H1 (cell line): ENCODE results near the gene AP4B1. TPM values are rescaled to one million over a fixed set of nuclear protein-coding genes. Genes with fewer than 3 reads are reported as not detected.

ENCODE experiments used
- CTCF ChIA-PET: fragments of 300-600 bp; sonication (Branson Sonifier 250); formaldehyde crosslinking; loops from one replicate; lab custom pipeline; 2021; ENCODE audit not compliant: partially characterized antibody; lab: Charles Lee
- POLR2A ChIA-PET: fragments of 300-600 bp; sonication (Branson Sonifier 250); formaldehyde crosslinking; loops from one replicate; lab custom pipeline; 2021; ENCODE audit warnings: inconsistent platforms; ENCODE audit not compliant: partially characterized antibody; lab: Charles Lee
- DNase-seq, 2 experiments: peaks; one replicate each; pipeline versions ENCODE4 v3.0.0 to v3.0.0-alpha.2; 2010 to 2022; ENCODE audit warnings: low spot score in 2 of 2, low read depth in 1 of 2, mixed read lengths in 1 of 2
- FAIRE-seq: peaks from 2 replicates; lab custom pipeline; 2011; peaks lifted over from hg19 to GRCh38; lab: Jason Lieb, UNC
- H2AFZ ChIP-seq: 2 replicates; pipeline ENCODE4 v1.8.1; 2012; ENCODE audit warnings: low read length, inconsistent platforms
- H2AK5ac ChIP-seq: 2 replicates; pipeline ENCODE4 v1.6.1; 2013; ENCODE audit warnings: low read depth, low read length
- H2BK120ac ChIP-seq: replicated peaks from 2 replicates; pipeline ENCODE3; 2013; ENCODE audit warnings: low read depth, low read length, inconsistent platforms
- H2BK12ac ChIP-seq: 2 replicates; pipeline ENCODE4 v1.6.1; 2013; ENCODE audit warnings: low read depth, low read length
- H2BK15ac ChIP-seq: 2 replicates; pipeline ENCODE4 v1.6.1; 2013; ENCODE audit warnings: low read length
- H2BK20ac ChIP-seq: 2 replicates; pipeline ENCODE4 v1.6.1; 2013; ENCODE audit warnings: low read length
- H2BK5ac ChIP-seq: 2 replicates; pipeline ENCODE4 v1.6.1; 2013; ENCODE audit warnings: low read depth, low read length
- H3K14ac ChIP-seq: 2 replicates; pipeline ENCODE4 v1.6.1; 2013; ENCODE audit warnings: inconsistent platforms; ENCODE audit not compliant: insufficient read length
- H3K18ac ChIP-seq: 2 replicates; pipeline ENCODE4 v1.6.1; 2013; ENCODE audit warnings: low read length; ENCODE audit errors: extremely low read depth
- H3K23ac ChIP-seq: 2 replicates; pipeline ENCODE4 v1.6.1; 2013; ENCODE audit warnings: inconsistent platforms; ENCODE audit not compliant: insufficient read length
- H3K23me2 ChIP-seq: 2 replicates; pipeline ENCODE4 v1.6.1; 2013; ENCODE audit warnings: low read depth, low read length
- H3K27ac ChIP-seq: 2 replicates; pipeline ENCODE4 v1.6.1; 2011; ENCODE audit warnings: low read depth, low read length, inconsistent platforms
- H3K27me3 ChIP-seq, 4 experiments: replicated peaks in 1 of 4; 1 replicate in 1 of 4; 2 replicates in 3 of 4; pipeline versions ENCODE4 v1.6.1 to v1.8.1; 2011 to 2013; ENCODE audit warnings: low read length in 3 of 4, mild to moderate bottlenecking in 3 of 4, inconsistent platforms in 2 of 4, mixed read lengths in 2 of 4, moderate library complexity in 1 of 4; ENCODE audit not compliant: control insufficient read depth in 3 of 4, insufficient read depth in 3 of 4; ENCODE audit errors: extremely low read depth in 1 of 4
- H3K36me3 ChIP-seq, 4 experiments: 2 replicates each; pipeline versions ENCODE4 v1.6.1 to v1.8.1; 2011 to 2013; ENCODE audit warnings: mild to moderate bottlenecking in 4 of 4, low read length in 3 of 4, moderate library complexity in 2 of 4, control low read depth in 1 of 4, inconsistent platforms in 1 of 4; ENCODE audit not compliant: insufficient read depth in 4 of 4, control insufficient read depth in 2 of 4
- H3K4ac ChIP-seq: replicated peaks from 2 replicates; pipeline ENCODE3; 2013; ENCODE audit warnings: low read length, low read depth, mixed read lengths, inconsistent platforms; ENCODE audit not compliant: insufficient read length
- H3K4me1 ChIP-seq, 4 experiments: replicated peaks in 1 of 4; 1 replicate in 1 of 4; 2 replicates in 3 of 4; pipeline versions ENCODE4 v1.6.1 to v1.8.1; 2011 to 2013; ENCODE audit warnings: low read length in 3 of 4, inconsistent platforms in 2 of 4, mixed read lengths in 1 of 4; ENCODE audit not compliant: insufficient read depth in 4 of 4, control insufficient read depth in 3 of 4
- H3K4me2 ChIP-seq, 2 experiments: 2 replicates each; pipeline versions ENCODE4 v1.6.1 to v1.8.1; 2011 to 2013; ENCODE audit warnings: low read depth in 2 of 2, low read length in 2 of 2, control low read depth in 1 of 2, inconsistent platforms in 1 of 2, mild to moderate bottlenecking in 1 of 2; ENCODE audit not compliant: insufficient read depth in 1 of 2
- H3K4me3 ChIP-seq, 4 experiments: fragments of 200-600, 300-600 bp in 1 of 4; sonication (generic), shearing (Covaris generic), sonication (Bioruptor Twin) in 1 of 4; 2 replicates each; pipeline versions ENCODE4 v1.5.1 to v1.8.1; 2011 to 2016; ENCODE audit warnings: low read length in 4 of 4, low read depth in 3 of 4, control low read depth in 2 of 4, inconsistent platforms in 2 of 4, mild to moderate bottlenecking in 2 of 4, mixed read lengths in 1 of 4, moderate library complexity in 1 of 4; ENCODE audit not compliant: insufficient read depth in 2 of 4; ENCODE audit errors: extremely low read depth in 1 of 4
- H3K56ac ChIP-seq: replicated peaks from 2 replicates; pipeline ENCODE3; 2013; ENCODE audit warnings: low read depth, mild to moderate bottlenecking, mixed read lengths, low read length, inconsistent platforms; ENCODE audit not compliant: insufficient read length
- H3K79me1 ChIP-seq: 2 replicates; pipeline ENCODE4 v1.6.1; 2013; ENCODE audit warnings: low read depth, low read length, control low read depth
- H3K79me2 ChIP-seq, 2 experiments: 2 replicates each; pipeline versions ENCODE4 v1.6.1 to v1.8.1; 2012 to 2013; ENCODE audit warnings: low read length in 2 of 2, mild to moderate bottlenecking in 2 of 2, inconsistent platforms in 1 of 2; ENCODE audit not compliant: insufficient read depth in 2 of 2, control insufficient read depth in 1 of 2
- H3K9ac ChIP-seq, 4 experiments: replicated peaks in 1 of 4; 1 replicate in 1 of 4; 2 replicates in 3 of 4; pipeline versions ENCODE4 v1.6.1 to v1.8.1; 2011 to 2013; ENCODE audit warnings: low read depth in 3 of 4, low read length in 3 of 4, control low read depth in 2 of 4, mild to moderate bottlenecking in 2 of 4, moderate library complexity in 2 of 4, inconsistent platforms in 1 of 4; ENCODE audit errors: extremely low read depth in 1 of 4
- H3K9me3 ChIP-seq, 2 experiments: 2 replicates each; pipeline versions ENCODE4 v1.6.1 to v1.8.1; 2012 to 2013; ENCODE audit warnings: mild to moderate bottlenecking in 2 of 2, moderate library complexity in 2 of 2, control low read depth in 1 of 2, inconsistent platforms in 1 of 2, low read depth in 1 of 2, low read length in 1 of 2, mixed read lengths in 1 of 2; ENCODE audit not compliant: insufficient read depth in 2 of 2
- H4K20me1 ChIP-seq, 2 experiments: replicated peaks in 1 of 2; 2 replicates each; pipeline versions ENCODE3 to v1.8.1; 2011 to 2013; ENCODE audit warnings: inconsistent platforms in 2 of 2, low read length in 2 of 2, mild to moderate bottlenecking in 1 of 2; ENCODE audit not compliant: insufficient read depth in 2 of 2, control insufficient read depth in 1 of 2
- H4K5ac ChIP-seq: 2 replicates; pipeline ENCODE4 v1.6.1; 2013; ENCODE audit warnings: low read length, low read depth, mixed read lengths, inconsistent platforms; ENCODE audit not compliant: insufficient read length
- H4K8ac ChIP-seq: 2 replicates; pipeline ENCODE4 v1.8.0; 2013; ENCODE audit warnings: mild to moderate bottlenecking, moderate library complexity, low read length, inconsistent platforms; ENCODE audit not compliant: insufficient read depth; ENCODE audit errors: extremely low read depth
- H4K91ac ChIP-seq: replicated peaks from 2 replicates; pipeline ENCODE3; 2013; ENCODE audit warnings: low read length, mixed read lengths, inconsistent platforms; ENCODE audit not compliant: insufficient read length
- ATF2 ChIP-seq: IDR thresholded peaks from 2 replicates; pipeline ENCODE4 v1.6.1; 2012; ENCODE audit warnings: low read length, inconsistent platforms
- FOSL1 ChIP-seq: IDR thresholded peaks from 2 replicates; pipeline ENCODE4 v1.6.1; 2011; ENCODE audit warnings: mild to moderate bottlenecking, low read depth, low read length, moderate library complexity; ENCODE audit not compliant: insufficient read depth
- HDAC2 ChIP-seq, 2 experiments: fragments of 300-600 bp in 1 of 2; sonication (generic) in 1 of 2; IDR thresholded peaks; 2 replicates each; pipeline ENCODE4 v1.6.1; 2011 to 2012; ENCODE audit warnings: low read depth in 2 of 2, low read length in 2 of 2, mild to moderate bottlenecking in 2 of 2, moderate library complexity in 2 of 2, borderline replicate concordance in 1 of 2, inconsistent platforms in 1 of 2
- NANOG ChIP-seq: IDR thresholded peaks from 2 replicates; pipeline ENCODE4 v1.6.1; 2011; ENCODE audit warnings: low read length, low read depth, mild to moderate bottlenecking, inconsistent platforms; ENCODE audit not compliant: insufficient read depth, poor library complexity, severe bottlenecking
- POLR2AphosphoS5 ChIP-seq: IDR thresholded peaks from 2 replicates; pipeline ENCODE4 v1.6.1; 2011; ENCODE audit warnings: low read depth, low read length
- WGBS, 2 experiments: shearing (Covaris generic) in 1 of 2; methylation state at CpG; one replicate each; pipeline versions ENCODE4 v1.1.6 to v1.1.7; 2013 to 2015; ENCODE audit warnings: low lambda C conversion rate in 2 of 2, mixed read lengths in 2 of 2, inconsistent platforms in 1 of 2, low coverage in 1 of 2, missing lambda C conversion rate in 1 of 2; ENCODE audit not compliant: insufficient replicate concordance in 2 of 2, insufficient coverage in 1 of 2, insufficient read length in 1 of 2; ENCODE audit errors: extremely low coverage in 1 of 2, missing lambda C conversion rate in 1 of 2; 5-methylcytosine and 5-hydroxymethylcytosine counted together
- polyA plus RNA-seq, 7 experiments: library from polyadenylated mRNA; depleted of rRNA in 3 of 7; stranded (reverse) in 5 of 7; unstranded in 2 of 7; fragments of >200 nt in 5 of 7; fragments of 200-250 nt in 2 of 7; gene quantifications; 1 replicate in 5 of 7; 2 replicates in 1 of 7; 4 replicates in 1 of 7; pipeline versions ENCODE4 v1.2.1 to v1.2.3, GENCODE V29; 2011 to 2013; ENCODE audit warnings: missing spikeins in 2 of 7, mixed read lengths in 2 of 7
- total RNA-seq: library from RNA; stranded (reverse); fragmentation: NEBNext Ultra II Directional; extraction: Animal tissue kit (Norgen Biotek cat#: 25700); gene quantifications from 2 replicates; pipeline ENCODE4 v1.2.1, GENCODE V29; 2021

Gene AP4B1
- total and polyA plus RNA-seq, 2 of the 8 experiments (the other 6 are each of a cell fraction or from before 2014, with no cell fraction given), result 8.9 to 9.0 TPM

DNA sequence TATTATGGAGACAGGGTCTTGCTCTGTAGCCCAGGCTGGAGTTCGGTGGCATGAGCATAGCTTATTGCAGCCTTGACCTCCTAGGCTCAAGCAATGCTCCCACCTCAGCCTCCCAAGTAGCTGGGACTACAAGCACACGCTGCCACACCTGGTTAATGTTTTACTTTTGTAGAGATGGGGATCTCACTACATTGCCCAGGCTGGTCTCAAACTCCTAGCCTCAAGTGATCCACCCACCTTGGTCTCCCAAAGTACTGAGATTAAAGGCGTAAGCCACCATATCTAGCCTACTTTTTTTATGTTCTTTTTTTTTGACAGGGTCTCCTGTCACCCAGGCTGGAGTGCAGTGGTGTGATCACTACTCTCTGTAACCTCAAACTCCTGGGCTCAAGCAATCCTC, 11.3 kb downstream of the AP4B1 start:
- Histone ChIP-seq H3K23ac (no peak overlapping the region), H4K20me1 (no peaks in the 10 kb centered on the region), H3K27ac (no peak overlapping the region), H3K4ac (no peak overlapping the region), H3K4me1 (no peaks in the 10 kb centered on the region), H3K36me3 (peaks cover 0 to 5% (median 2%) of the 10 kb centered on the region in 4 experiments; a peak in 3 of 8 replicates), H3K18ac (no peak overlapping the region), H2AK5ac (no peak overlapping the region), H3K27me3 (no peaks in the 10 kb centered on the region), H2AFZ (no peak overlapping the region), H2BK12ac (no peak overlapping the region), H4K91ac (no peak overlapping the region), H2BK20ac (no peak overlapping the region), H3K9me3 (no peaks in the 10 kb centered on the region), H3K23me2 (no peaks in the 10 kb centered on the region), H4K5ac (no peak overlapping the region), H3K4me2 (no peak overlapping the region), H2BK5ac (no peak overlapping the region), H3K56ac (no peak overlapping the region), H2BK15ac (no peak overlapping the region), H3K4me3 (no peak overlapping the region), H3K79me2 (no peaks in the 10 kb centered on the region), H4K8ac (no peak overlapping the region), H3K79me1 (no peaks in the 10 kb centered on the region), H3K9ac (no peak overlapping the region), H2BK120ac (no peak overlapping the region), H3K14ac (no peak overlapping the region)
- no peak for DNase-seq
- no peak for FAIRE-seq
- 87% methylated on average over 3 of the region's 3 CpGs; no CpG with 5 or more reads in 1 of the 2 experiments for WGBS, 2 experiments
- POLR2A ChIA-PET, result interaction anchor here (0.7 to 1.2 kb wide), 2 partner anchors 9 to 18 kb away, joined by 3 read pairs; no protein-coding TSS in a partner anchor
- TF ChIP-seq FOSL1 (no peak), HDAC2 (IDR thresholded peaks at IDR 0.05; ENCODE audit: borderline replicate concordance in 1 of 2, low read depth in 2 of 2, low read length in 2 of 2) (no peak), ATF2 (no peak), POLR2AphosphoS5 (no peak), NANOG (no peak)
- CTCF ChIA-PET, result no interaction called here
